ENCODE data around the gene POTEF.
A peak's percentile ranks its signal among the peaks of the same experiment; 100 is the strongest.
"Not testable (repeated sequence)": the region's sequence is repeated elsewhere in the genome, so short reads cannot be mapped to it uniquely, and the experiment has no call there.

Gene POTEF

GRCh38 chr2:130152136-130152815 lies 23.3 kb upstream of the POTEF start:
- not testable (repeated sequence) for DNase-seq

- DNase-seq = not testable (repeated sequence)
Observed at GRCh38 chr2:130151145-130151512, 22.1 kb upstream of the POTEF start.

- no peak for DNase-seq
Observed at GRCh38 chr2:130150181-130151144, 21.4 kb upstream of the POTEF start.

- not testable (repeated sequence) for DNase-seq
Observed at GRCh38 chr2:130148515-130148914, 19.5 kb upstream of the POTEF start.

GRCh38 chr2:130145006-130145414 lies 16.0 kb upstream of the POTEF start, which contains the start of gene CCDC74B:
TSS of gene CCDC74B (minus strand) at chr2:130145112. CDS start at chr2:130144996, 116 bp downstream.
- DNase-seq = peak; percentile 1 to 2

- DNase-seq = not testable (repeated sequence)
Observed at GRCh38 chr2:130143266-130144039, 14.4 kb upstream of the POTEF start.

GRCh38 chr2:130142396-130143265 lies 13.6 kb upstream of the POTEF start:
- DNase-seq = not testable (repeated sequence)

GRCh38 chr2:130141645-130142370 lies 12.8 kb upstream of the POTEF start:
- not testable (repeated sequence) for DNase-seq

- DNase-seq = not testable (repeated sequence)
Observed at GRCh38 chr2:130141002-130141401, 12.0 kb upstream of the POTEF start.

- DNase-seq = not testable (repeated sequence)
Observed at GRCh38 chr2:130140516-130140915, 11.5 kb upstream of the POTEF start.

GRCh38 chr2:130139331-130140280 lies 10.6 kb upstream of the POTEF start:
- DNase-seq = not testable (repeated sequence)

- DNase-seq = not testable (repeated sequence)
Observed at GRCh38 chr2:130138841-130139251, 9.8 kb upstream of the POTEF start.

GRCh38 chr2:130138326-130138725 lies 9.3 kb upstream of the POTEF start:
- not testable (repeated sequence) for DNase-seq

- not testable (repeated sequence) for DNase-seq
Observed at GRCh38 chr2:130137118-130137517, 8.1 kb upstream of the POTEF start.

GRCh38 chr2:130136546-130136945 lies 7.5 kb upstream of the POTEF start:
- not testable (repeated sequence) for DNase-seq

- no peak for DNase-seq
Observed at GRCh38 chr2:130135692-130136541, 6.9 kb upstream of the POTEF start.

GRCh38 chr2:130128464-130128863 lies 558 bp downstream of the POTEF start:
- not testable (repeated sequence) for DNase-seq

- not testable (repeated sequence) for DNase-seq
Observed at GRCh38 chr2:130127726-130128125, 1.3 kb downstream of the POTEF start.

- DNase-seq = not testable (repeated sequence)
Observed at GRCh38 chr2:130120924-130121323, 8.1 kb downstream of the POTEF start.

All from inflammatory macrophage treated with lipopolysaccharide for 1 hour (primary cell).